ENCODE results near the gene ACOT7.
"Not testable (repeated sequence)": the region's sequence is repeated elsewhere in the genome, so short reads cannot be mapped to it uniquely, and the experiment has no call there.

The ACOT7 gene

GRCh38 chr1:6393400-6394187 is at the start of gene ACOT7:
Gene ACOT7, minus strand, starts transcription at chr1:6393767. Its CDS starts 368 bp downstream, at chr1:6393399.
- in situ Hi-C loops (cut with HindIII; ENCODE audit: low sequenced_read_pairs), result no loop called here

GRCh38 chr1:6441586-6441985 is 48.0 kb upstream of the ACOT7 start:
- in situ Hi-C loops (cut with HindIII; ENCODE audit: low sequenced_read_pairs), result no loop called here

GRCh38 chr1:6440198-6441126 is 46.9 kb upstream of the ACOT7 start:
- in situ Hi-C loops (cut with HindIII; ENCODE audit: low sequenced_read_pairs), result no loop called here

GRCh38 chr1:6438047-6438525 is 44.5 kb upstream of the ACOT7 start:
- in situ Hi-C loops (cut with HindIII; ENCODE audit: low sequenced_read_pairs), result no loop called here

- in situ Hi-C loops (cut with HindIII; ENCODE audit: low sequenced_read_pairs), result not testable (repeated sequence)
Measured at GRCh38 chr1:6437012-6437700, 43.6 kb upstream of the ACOT7 start.

- in situ Hi-C loops (cut with HindIII; ENCODE audit: low sequenced_read_pairs), result not testable (repeated sequence)
Measured at GRCh38 chr1:6436277-6436676, 42.7 kb upstream of the ACOT7 start.

GRCh38 chr1:6435547-6435946 is 42.0 kb upstream of the ACOT7 start:
- in situ Hi-C loops (cut with HindIII; ENCODE audit: low sequenced_read_pairs), result no loop called here

- in situ Hi-C loops (cut with HindIII; ENCODE audit: low sequenced_read_pairs), result no loop called here
Measured at GRCh38 chr1:6435129-6435528, 41.6 kb upstream of the ACOT7 start.

GRCh38 chr1:6434186-6434585 is 40.6 kb upstream of the ACOT7 start:
- in situ Hi-C loops (cut with HindIII; ENCODE audit: low sequenced_read_pairs), result no loop called here

GRCh38 chr1:6431645-6432579 is 38.3 kb upstream of the ACOT7 start:
- in situ Hi-C loops (cut with HindIII; ENCODE audit: low sequenced_read_pairs), result not testable (repeated sequence)

- in situ Hi-C loops (cut with HindIII; ENCODE audit: low sequenced_read_pairs), result not testable (repeated sequence)
Measured at GRCh38 chr1:6429660-6430411, 36.3 kb upstream of the ACOT7 start.

GRCh38 chr1:6428453-6428852 is 34.9 kb upstream of the ACOT7 start:
- in situ Hi-C loops (cut with HindIII; ENCODE audit: low sequenced_read_pairs), result not testable (repeated sequence)

- in situ Hi-C loops (cut with HindIII; ENCODE audit: low sequenced_read_pairs), result no loop called here
Measured at GRCh38 chr1:6427441-6428390, 34.1 kb upstream of the ACOT7 start.

- in situ Hi-C loops (cut with HindIII; ENCODE audit: low sequenced_read_pairs), result no loop called here
Measured at GRCh38 chr1:6426972-6427350, 33.4 kb upstream of the ACOT7 start.

GRCh38 chr1:6426277-6426971 is 32.9 kb upstream of the ACOT7 start:
- in situ Hi-C loops (cut with HindIII; ENCODE audit: low sequenced_read_pairs), result no loop called here

GRCh38 chr1:6425658-6426057 is 32.1 kb upstream of the ACOT7 start:
- in situ Hi-C loops (cut with HindIII; ENCODE audit: low sequenced_read_pairs), result no loop called here

Data from DLD1 (cell line).